HCT116 (cell line): ENCODE measurements around the gene MTSS2. TPM values are rescaled to one million over a fixed set of nuclear protein-coding genes. Genes with fewer than 3 reads are reported as not detected.

ENCODE experiments used
- ATAC-seq: fragments of 200-7000 bp; cut with Tn5 transposase; 2 replicates; pipeline ENCODE4 v1.9.1; 2020; ENCODE audit warnings: mild to moderate bottlenecking, moderate library complexity
- BruUV-seq: library from RNA; stranded (reverse); fragments of 400-500 nt; replicated peaks from 2 replicates; lab custom pipeline; 2021; lab: Mats Ljungman, UMichigan
- CTCF ChIA-PET: fragments of 300-600 bp; sonication (Branson Sonifier 250); formaldehyde crosslinking; loops from one replicate; lab custom pipeline; 2021; ENCODE audit warnings: antibody characterized with exemption; lab: Charles Lee
- POLR2A ChIA-PET: fragments of 300-600, 350-600 bp; sonication (Branson Sonifier 250); formaldehyde crosslinking; loops from one replicate; lab custom pipeline; 2021; ENCODE audit warnings: antibody characterized with exemption; lab: Charles Lee
- RAD21 ChIA-PET, 2 experiments: fragments of 300-600 bp; sonication (Branson Sonifier 250); formaldehyde crosslinking; loops; one replicate each; lab custom pipeline; 2023; ENCODE audit warnings: low total read pairs in 2 of 2; ENCODE audit not compliant: uncharacterized antibody in 2 of 2, unreplicated experiment in 2 of 2, low non-redundant PET in 1 of 2; lab: Charles Lee
- DNase-seq: peaks from one replicate; pipeline ENCODE4 v3.0.0-alpha.2; 2010; ENCODE audit warnings: low read depth, low spot score
- H2AFZ ChIP-seq: fragments of 200-600 bp; shearing (Covaris generic), sonication (generic); 2 replicates; pipeline ENCODE4 v1.6.1; 2017; ENCODE audit warnings: low read depth, mixed run types, mixed read lengths, antibody characterized with exemption, low read length; ENCODE audit not compliant: poor library complexity, severe bottlenecking
- H3K27ac ChIP-seq: 2 replicates; pipeline ENCODE4 v1.5.1; 2012; ENCODE audit warnings: low read depth, low read length
- H3K27me3 ChIP-seq: fragments of 200-600 bp; sonication (generic); 2 replicates; pipeline ENCODE4 v1.6.1; 2016; ENCODE audit warnings: mixed run types, low read length, mixed read lengths; ENCODE audit not compliant: insufficient read depth
- H3K36me3 ChIP-seq, 2 experiments: fragments of 200-500 bp in 1 of 2; fragments of 200-600 bp in 1 of 2; sonication (Bioruptor generic) in 1 of 2; sonication (generic) in 1 of 2; 2 replicates each; pipeline versions ENCODE4 v1.5.1 to v1.6.1; 2014 to 2016; ENCODE audit warnings: low read length in 2 of 2, inconsistent platforms in 1 of 2, mixed read lengths in 1 of 2, mixed run types in 1 of 2; ENCODE audit not compliant: insufficient read depth in 2 of 2, control insufficient read depth in 1 of 2
- H3K4me1 ChIP-seq, 2 experiments: fragments of 200-600 bp in 1 of 2; sonication (generic) in 1 of 2; 2 replicates each; pipeline versions ENCODE4 v1.5.1 to v1.6.1; 2012 to 2017; ENCODE audit warnings: low read length in 2 of 2, inconsistent platforms in 1 of 2, mild to moderate bottlenecking in 1 of 2, mixed read lengths in 1 of 2, mixed run types in 1 of 2, moderate library complexity in 1 of 2; ENCODE audit not compliant: insufficient read depth in 2 of 2, control insufficient read depth in 1 of 2
- H3K4me2 ChIP-seq: fragments of 200-600 bp; sonication (generic); 2 replicates; pipeline ENCODE4 v1.6.1; 2017; ENCODE audit warnings: mixed run types, low read length, mixed read lengths
- H3K4me3 ChIP-seq, 2 experiments: fragments of 200-600 bp in 1 of 2; sonication (generic) in 1 of 2; replicated peaks in 1 of 2; 2 replicates each; pipeline ENCODE4 v1.5.1; 2011 to 2016; ENCODE audit warnings: low read length in 2 of 2, control low read depth in 1 of 2, low read depth in 1 of 2, mild to moderate bottlenecking in 1 of 2, mixed read lengths in 1 of 2, mixed run types in 1 of 2
- H3K79me2 ChIP-seq: fragments of 200-600 bp; sonication (generic); 2 replicates; pipeline ENCODE4 v1.6.1; 2017; ENCODE audit warnings: mild to moderate bottlenecking, mixed run types, low read length, moderate library complexity, mixed read lengths; ENCODE audit not compliant: insufficient read depth
- H3K9ac ChIP-seq: fragments of 200-600 bp; sonication (generic); 2 replicates; pipeline ENCODE4 v1.6.1; 2016; ENCODE audit warnings: low read length, mixed read lengths
- H3K9me2 ChIP-seq: fragments of 200-600 bp; sonication (generic), shearing (Covaris generic); 2 replicates; pipeline ENCODE4 v1.6.1; 2017; ENCODE audit warnings: mixed run types, mild to moderate bottlenecking, moderate library complexity; ENCODE audit not compliant: insufficient read depth
- H3K9me3 ChIP-seq, 2 experiments: fragments of 200-500 bp in 1 of 2; fragments of 200-600 bp in 1 of 2; sonication (Bioruptor generic) in 1 of 2; sonication (generic) in 1 of 2; 2 replicates each; pipeline ENCODE4 v1.6.1; 2014 to 2017; ENCODE audit warnings: low read length in 2 of 2, mixed read lengths in 2 of 2, inconsistent platforms in 1 of 2, low read depth in 1 of 2, mild to moderate bottlenecking in 1 of 2, mixed run types in 1 of 2, moderate library complexity in 1 of 2; ENCODE audit not compliant: control insufficient read depth in 1 of 2, insufficient read depth in 1 of 2
- H4K20me1 ChIP-seq: fragments of 200-600 bp; sonication (generic), shearing (Covaris generic); 2 replicates; pipeline ENCODE4 v1.6.1; 2017; ENCODE audit warnings: mixed run types, mild to moderate bottlenecking, moderate library complexity; ENCODE audit not compliant: insufficient read depth
- CBX3 ChIP-seq: IDR thresholded peaks from 2 replicates; pipeline ENCODE4 v1.6.1; 2012; ENCODE audit warnings: low read depth
- CEBPB ChIP-seq: IDR thresholded peaks from 2 replicates; pipeline ENCODE4 v1.6.1; 2012; ENCODE audit warnings: low read depth
- EGR1 ChIP-seq: IDR thresholded peaks from 2 replicates; pipeline ENCODE4 v1.6.1; 2012; ENCODE audit warnings: low read depth
- ELF1 ChIP-seq: IDR thresholded peaks from 2 replicates; pipeline ENCODE4 v1.6.1; 2012; ENCODE audit warnings: low read depth, borderline replicate concordance
- EZH2 ChIP-seq: fragments of 200-600 bp; sonication (generic); IDR thresholded peaks from 2 replicates; pipeline ENCODE4 v1.6.1; 2017; ENCODE audit warnings: antibody characterized with exemption, mixed run types
- EZH2phosphoT487 ChIP-seq: fragments of 200-600 bp; IDR thresholded peaks from 2 replicates; pipeline ENCODE4 v1.6.1; 2018; ENCODE audit warnings: antibody characterized with exemption, borderline replicate concordance
- SIN3A ChIP-seq: IDR thresholded peaks from 2 replicates; pipeline ENCODE4 v1.6.1; 2012; ENCODE audit warnings: low read depth
- SRF ChIP-seq: IDR thresholded peaks from 2 replicates; pipeline ENCODE4 v1.6.1; 2012; ENCODE audit warnings: low read depth
- YY1 ChIP-seq: IDR thresholded peaks from 2 replicates; pipeline ENCODE4 v1.6.1; 2011; ENCODE audit warnings: low read length, low read depth, moderate library complexity, mild to moderate bottlenecking; ENCODE audit not compliant: insufficient replicate concordance; ENCODE audit errors: extremely low read depth
- ZFX ChIP-seq: fragments of 450-650 bp; IDR thresholded peaks from 2 replicates; pipeline ENCODE4 v1.6.1; 2017
- ZNF274 ChIP-seq: fragments of 200-500 bp; sonication (Bioruptor generic); IDR thresholded peaks from 2 replicates; pipeline ENCODE4 v1.6.1; 2014; ENCODE audit warnings: mild to moderate bottlenecking, low read depth, low read length, inconsistent platforms
- intact Hi-C: fragments of 100-400 bp; cut with micrococcal nuclease; formaldehyde crosslinking; loops from 2 replicates; pipeline ENCODE4 v1.10.0; 2022
- total RNA-seq: library from RNA; stranded (reverse); gene quantifications from one replicate; pipeline ENCODE4 v1.2.1, GENCODE V29; 2021; ENCODE audit not compliant: unreplicated experiment
- TF ChIP-seq, protein P1 (sequence below): IDR thresholded peaks from 2 replicates; pipeline ENCODE4 v1.6.1; 2012
- TF ChIP-seq, protein P2 (sequence below): IDR thresholded peaks from 2 replicates; pipeline ENCODE4 v1.6.1; 2012

The MTSS2 gene
- total RNA-seq, 1 experiment from 2014 or later: 41.8 TPM

DNA sequence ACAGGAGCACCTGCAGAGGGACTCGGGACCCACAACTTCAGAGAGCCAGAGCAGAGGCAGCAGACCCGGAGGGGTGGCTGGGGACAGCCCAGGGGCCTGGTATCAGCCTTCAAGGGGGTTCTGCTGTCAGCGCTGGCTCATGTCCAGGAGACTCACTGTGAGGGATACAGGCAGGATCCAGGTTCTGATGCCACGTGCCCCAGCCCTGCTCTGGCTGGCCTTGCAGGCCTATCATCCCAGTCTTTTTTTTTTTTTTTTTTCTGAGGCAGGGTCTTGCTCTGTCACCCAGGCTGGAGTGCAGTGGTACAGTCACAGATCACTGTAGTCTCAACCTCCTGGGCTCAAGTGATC lies 9.0 kb upstream of the MTSS2 start:
- peaks cover 28 to 70% of the 10 kb centered on the region in 2 experiments for H3K4me1 ChIP-seq
- ChIA-PET POLR2A (no interaction called here), RAD21 (no interaction called here), CTCF (no interaction called here)
- no peaks in the 10 kb centered on the region for H4K20me1 ChIP-seq
- H2AFZ ChIP-seq: no peak overlapping the region
- no peaks in the 10 kb centered on the region for H3K9me3 ChIP-seq
- peak overlapping the region; percentile 69 for H3K4me2 ChIP-seq
- no peak for ATAC-seq
- no peaks in the 10 kb centered on the region for H3K27me3 ChIP-seq
- no peaks in the 10 kb centered on the region for H3K36me3 ChIP-seq
- H3K9ac ChIP-seq: 0 out of 2 replicates have a peak overlapping the region, but pooled peaks have one; percentile 51
- no peak overlapping the region for H3K27ac ChIP-seq
- no peak for DNase-seq
- no peaks in the 10 kb centered on the region for H3K79me2 ChIP-seq
- intact Hi-C loops: no loop called here
- H3K4me3 ChIP-seq: no peak overlapping the region
- H3K9me2 ChIP-seq: no peaks in the 10 kb centered on the region
- BruUV-seq: no TSS peak
- TF ChIP-seq YY1 (no peak), SIN3A (no peak), ZNF274 (no peak), EGR1 (no peak), EZH2 (no peak), SRF (no peak)
- TF ChIP-seq, all 23 proteins: peak for 0

GRCh38 chr16:70694088-70694867 lies 8.4 kb upstream of the MTSS2 start:
- ATAC-seq (peak; percentile 77), DNase-seq (no peak)
- ChIA-PET POLR2A (no interaction called here), RAD21 (no interaction called here), CTCF (no interaction called here)
- Histone ChIP-seq H3K9me3 (no peaks in the 10 kb centered on the region), H3K9ac (peak overlapping the region; percentile 51), H3K4me1 (peaks cover 34 to 76% of the 10 kb centered on the region in 2 experiments), H3K4me2 (peak overlapping the region; percentile 69), H3K27ac (peak overlapping the region; percentile 29; the same call in 1 of the 2 replicates), H2AFZ (no peak overlapping the region), H3K4me3 (peak overlapping the region in 1 of 2 experiments; percentile 18; a peak in 1 of 4 replicates), H3K9me2 (no peaks in the 10 kb centered on the region), H3K79me2 (no peaks in the 10 kb centered on the region), H4K20me1 (no peaks in the 10 kb centered on the region), H3K27me3 (no peaks in the 10 kb centered on the region), H3K36me3 (no peaks in the 10 kb centered on the region)
- BruUV-seq: no TSS peak
- no peak for TF ChIP-seq EGR1
- TF ChIP-seq ZFX: no peak
- no peak for TF ChIP-seq SIN3A
- no peak for TF ChIP-seq ELF1
- no peak for TF ChIP-seq CBX3
- no peak for TF ChIP-seq EZH2phosphoT487
- TF ChIP-seq, protein P1, sequence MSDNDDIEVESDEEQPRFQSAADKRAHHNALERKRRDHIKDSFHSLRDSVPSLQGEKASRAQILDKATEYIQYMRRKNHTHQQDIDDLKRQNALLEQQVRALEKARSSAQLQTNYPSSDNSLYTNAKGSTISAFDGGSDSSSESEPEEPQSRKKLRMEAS: no peak
- no peak for TF ChIP-seq EZH2
- no peak for TF ChIP-seq SRF
- TF ChIP-seq, protein P2, sequence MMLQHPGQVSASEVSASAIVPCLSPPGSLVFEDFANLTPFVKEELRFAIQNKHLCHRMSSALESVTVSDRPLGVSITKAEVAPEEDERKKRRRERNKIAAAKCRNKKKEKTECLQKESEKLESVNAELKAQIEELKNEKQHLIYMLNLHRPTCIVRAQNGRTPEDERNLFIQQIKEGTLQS: no peak
- TF ChIP-seq CEBPB: no peak
- intact Hi-C loops: no loop called here
